Natural killer cell (primary cell): ENCODE results near the gene DSP. TPM values are rescaled to one million over a fixed set of nuclear protein-coding genes. Genes with fewer than 3 reads are reported as not detected.

Source experiments
- ATAC-seq, 3 donors: fragments of 150-1000 bp in 2 of 3; fragments of 200-7000 bp in 1 of 3; cut with Tn5 transposase; 1 replicate in 1 of 3; 2 replicates in 2 of 3; pipeline ENCODE4 v1.10.0; 2021; ENCODE audit warnings: mild to moderate bottlenecking in 2 of 3, moderate library complexity in 2 of 3
- DNase-seq, 2 donors: peaks; one replicate each; pipeline versions ENCODE4 v3.0.0 to v3.0.0-alpha.2; 2013 to 2021; ENCODE audit warnings: mixed read lengths in 1 of 2
- H3K27ac ChIP-seq: one replicate; pipeline ENCODE4 v1.5.1; 2013; ENCODE audit warnings: mild to moderate bottlenecking, low read length
- H3K27me3 ChIP-seq: one replicate; pipeline ENCODE4 v1.6.1; 2013; ENCODE audit warnings: low read length; ENCODE audit not compliant: control insufficient read depth, insufficient read depth
- H3K36me3 ChIP-seq: one replicate; pipeline ENCODE4 v1.6.1; 2013; ENCODE audit warnings: low read length; ENCODE audit not compliant: control insufficient read depth, insufficient read depth
- H3K4me1 ChIP-seq: one replicate; pipeline ENCODE4 v1.6.1; 2013; ENCODE audit warnings: low read length; ENCODE audit not compliant: control insufficient read depth, insufficient read depth
- H3K4me3 ChIP-seq: one replicate; pipeline ENCODE4 v1.5.1; 2013; ENCODE audit warnings: low read length
- H3K9me3 ChIP-seq: one replicate; pipeline ENCODE4 v1.6.1; 2013; ENCODE audit warnings: low read length; ENCODE audit not compliant: control insufficient read depth, insufficient read depth
- H3K27ac Mint-ChIP-seq, 2 donors: one replicate each; pipeline ENCODE4 v1.8.0; 2022; ENCODE audit warnings: mild to moderate bottlenecking in 2 of 2, mixed read lengths in 2 of 2, moderate library complexity in 1 of 2
- H3K27me3 Mint-ChIP-seq, 2 donors: one replicate each; pipeline ENCODE4 v1.8.0; 2022; ENCODE audit warnings: low read depth in 2 of 2, mixed read lengths in 2 of 2
- H3K36me3 Mint-ChIP-seq: one replicate; pipeline ENCODE4 v1.8.0; 2022; ENCODE audit warnings: mixed read lengths
- H3K4me1 Mint-ChIP-seq, 2 donors: one replicate each; pipeline ENCODE4 v1.8.0; 2022; ENCODE audit warnings: mixed read lengths in 2 of 2
- H3K4me3 Mint-ChIP-seq: one replicate; pipeline ENCODE4 v1.8.0; 2022; ENCODE audit warnings: mild to moderate bottlenecking, moderate library complexity, mixed read lengths
- H3K9me3 Mint-ChIP-seq, 2 donors: one replicate each; pipeline ENCODE4 v1.8.0; 2022; ENCODE audit warnings: mixed read lengths in 2 of 2
- CTCF ChIP-seq: fragments of 200-600 bp; IDR thresholded peaks from one replicate; pipeline ENCODE4 v1.8.0; 2022; ENCODE audit warnings: antibody characterized with exemption
- WGBS: methylation state at CpG from one replicate; pipeline ENCODE4 v1.1.7; 2013; ENCODE audit warnings: missing lambda C conversion rate; ENCODE audit not compliant: insufficient coverage; 5-methylcytosine and 5-hydroxymethylcytosine counted together
- intact Hi-C: fragments of 100-400 bp; cut with micrococcal nuclease; formaldehyde crosslinking; loops from one replicate; pipeline ENCODE4 v1.14.2; 2022
- total RNA-seq, 4 donors: library from RNA; stranded (reverse); fragments of 120-200 nt in 1 of 4; gene quantifications; one replicate each; pipeline versions ENCODE4 v1.2.3 to v1.2.4, GENCODE V29; 2013 to 2022

DSP gene
- total RNA-seq, 3 donors from 2014 or later (not counting 1 experiment from before 2014, with no cell fraction given): 0.05 to 0.26 TPM; not detected in 1

- Mint-ChIP-seq H3K4me1 (no peaks in the 10 kb centered on the region), H3K36me3 (no peaks in the 10 kb centered on the region), H3K4me3 (no peak overlapping the region), H3K27ac (no peak overlapping the region), H3K9me3 (no peaks in the 10 kb centered on the region), H3K27me3 (peaks cover 11 to 19% of the 10 kb centered on the region in 2 donors)
- no peak for ATAC-seq
- Histone ChIP-seq H3K4me3 (no peak overlapping the region), H3K9me3 (no peaks in the 10 kb centered on the region), H3K36me3 (no peaks in the 10 kb centered on the region), H3K4me1 (no peaks in the 10 kb centered on the region), H3K27ac (no peak overlapping the region), H3K27me3 (no peaks in the 10 kb centered on the region)
- 85% methylated on average over 2 of the region's 2 CpGs for WGBS
- no peak for DNase-seq
- no peak for TF ChIP-seq CTCF
- intact Hi-C loops: no loop called here
Measured at GRCh38 chr6:7578931-7579330, 37.5 kb downstream of the DSP start.

DNA sequence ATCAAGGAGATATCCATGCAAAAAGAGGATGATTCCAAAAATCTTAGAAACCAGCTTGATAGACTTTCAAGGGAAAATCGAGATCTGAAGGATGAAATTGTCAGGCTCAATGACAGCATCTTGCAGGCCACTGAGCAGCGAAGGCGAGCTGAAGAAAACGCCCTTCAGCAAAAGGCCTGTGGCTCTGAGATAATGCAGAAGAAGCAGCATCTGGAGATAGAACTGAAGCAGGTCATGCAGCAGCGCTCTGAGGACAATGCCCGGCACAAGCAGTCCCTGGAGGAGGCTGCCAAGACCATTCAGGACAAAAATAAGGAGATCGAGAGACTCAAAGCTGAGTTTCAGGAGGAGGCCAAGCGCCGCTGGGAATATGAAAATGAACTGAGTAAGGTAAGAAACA, 38.4 kb downstream of the DSP start:
- H3K36me3 Mint-ChIP-seq: no peaks in the 10 kb centered on the region

DNA sequence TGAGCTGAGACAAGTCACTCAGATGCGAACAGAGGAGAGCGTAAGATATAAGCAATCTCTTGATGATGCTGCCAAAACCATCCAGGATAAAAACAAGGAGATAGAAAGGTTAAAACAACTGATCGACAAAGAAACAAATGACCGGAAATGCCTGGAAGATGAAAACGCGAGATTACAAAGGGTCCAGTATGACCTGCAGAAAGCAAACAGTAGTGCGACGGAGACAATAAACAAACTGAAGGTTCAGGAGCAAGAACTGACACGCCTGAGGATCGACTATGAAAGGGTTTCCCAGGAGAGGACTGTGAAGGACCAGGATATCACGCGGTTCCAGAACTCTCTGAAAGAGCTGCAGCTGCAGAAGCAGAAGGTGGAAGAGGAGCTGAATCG, 39.1 kb downstream of the DSP start:
- Mint-ChIP-seq H3K4me1 (no peaks in the 10 kb centered on the region), H3K27me3 (peaks cover 17 to 33% of the 10 kb centered on the region in 2 donors), H3K36me3 (no peaks in the 10 kb centered on the region), H3K27ac (no peak overlapping the region), H3K4me3 (no peak overlapping the region), H3K9me3 (no peaks in the 10 kb centered on the region)
- intact Hi-C loops: no loop called here
- DNase-seq: no peak
- no peak for ATAC-seq
- no peaks in the 10 kb centered on the region for H3K9me3 ChIP-seq
- WGBS: 90% methylated on average over 13 of the region's 13 CpGs
- no peaks in the 10 kb centered on the region for H3K27me3 ChIP-seq
- no peak for TF ChIP-seq CTCF
- no peak overlapping the region for H3K4me3 ChIP-seq
- H3K36me3 ChIP-seq: no peaks in the 10 kb centered on the region
- H3K27ac ChIP-seq: no peak overlapping the region
- no peaks in the 10 kb centered on the region for H3K4me1 ChIP-seq

More for the DNA sequence above, 38.4 kb downstream of the DSP start:
- Mint-ChIP-seq H3K9me3 (no peaks in the 10 kb centered on the region), H3K27me3 (peaks cover 16 to 28% of the 10 kb centered on the region in 2 donors), H3K4me1 (no peaks in the 10 kb centered on the region), H3K4me3 (no peak overlapping the region), H3K27ac (no peak overlapping the region)
- DNase-seq: no peak
- no peak overlapping the region for H3K27ac ChIP-seq
- no peak for TF ChIP-seq CTCF
- no peaks in the 10 kb centered on the region for H3K27me3 ChIP-seq
- 90% methylated on average over 9 of the region's 9 CpGs for WGBS
- no peaks in the 10 kb centered on the region for H3K4me1 ChIP-seq
- H3K4me3 ChIP-seq: no peak overlapping the region
- no peaks in the 10 kb centered on the region for H3K36me3 ChIP-seq
- ATAC-seq: no peak
- intact Hi-C loops: no loop called here
- no peaks in the 10 kb centered on the region for H3K9me3 ChIP-seq

DNA sequence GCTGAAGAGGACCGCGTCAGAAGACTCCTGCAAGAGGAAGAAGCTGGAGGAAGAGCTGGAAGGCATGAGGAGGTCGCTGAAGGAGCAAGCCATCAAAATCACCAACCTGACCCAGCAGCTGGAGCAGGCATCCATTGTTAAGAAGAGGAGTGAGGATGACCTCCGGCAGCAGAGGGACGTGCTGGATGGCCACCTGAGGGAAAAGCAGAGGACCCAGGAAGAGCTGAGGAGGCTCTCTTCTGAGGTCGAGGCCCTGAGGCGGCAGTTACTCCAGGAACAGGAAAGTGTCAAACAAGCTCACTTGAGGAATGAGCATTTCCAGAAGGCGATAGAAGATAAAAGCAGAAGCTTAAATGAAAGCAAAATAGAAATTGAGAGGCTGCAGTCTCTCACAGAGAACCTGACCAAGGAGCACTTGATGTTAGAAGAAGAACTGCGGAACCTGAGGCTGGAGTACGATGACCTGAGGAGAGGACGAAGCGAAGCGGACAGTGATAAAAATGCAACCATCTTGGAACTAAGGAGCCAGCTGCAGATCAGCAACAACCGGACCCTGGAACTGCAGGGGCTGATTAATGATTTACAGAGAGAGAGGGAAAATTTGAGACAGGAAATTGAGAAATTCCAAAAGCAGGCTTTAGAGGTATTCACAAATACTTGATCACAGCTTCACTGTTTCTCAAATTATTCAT, 39.6 kb downstream of the DSP start:
- Mint-ChIP-seq H3K9me3 (no peaks in the 10 kb centered on the region), H3K27ac (no peak overlapping the region), H3K4me1 (no peaks in the 10 kb centered on the region), H3K4me3 (no peak overlapping the region), H3K36me3 (no peaks in the 10 kb centered on the region), H3K27me3 (peaks cover 17 to 33% of the 10 kb centered on the region in 2 donors)
- no peaks in the 10 kb centered on the region for H3K36me3 ChIP-seq
- no peak for TF ChIP-seq CTCF
- no peaks in the 10 kb centered on the region for H3K4me1 ChIP-seq
- H3K27ac ChIP-seq: no peak overlapping the region
- DNase-seq: no peak
- 80% methylated on average over 14 of the region's 14 CpGs for WGBS
- ATAC-seq: no peak
- H3K4me3 ChIP-seq: no peak overlapping the region
- no peaks in the 10 kb centered on the region for H3K27me3 ChIP-seq
- H3K9me3 ChIP-seq: no peaks in the 10 kb centered on the region
- intact Hi-C loops: no loop called here
